Stomach (tissue), 4 donors: ENCODE measurements around the gene MYBPC3.

ENCODE experiments used
- EP300 ChIP-seq: sonication (generic); formaldehyde crosslinking; IDR thresholded peaks from one replicate; pipeline ENCODE4 v1.6.1; 2017; ENCODE audit warnings: antibody characterized with exemption
- POLR2A ChIP-seq, 4 donors: fragments of 450-650 bp; IDR thresholded peaks; one replicate each; pipeline ENCODE4 v1.6.1; 2016; ENCODE audit warnings: antibody characterized with exemption in 4 of 4, control low read depth in 2 of 4, mild to moderate bottlenecking in 1 of 4, moderate library complexity in 1 of 4
- TF ChIP-seq, protein P1 (sequence below), 7 experiments: fragments of 450-650 bp in 4 of 7; fragments of 200-600 bp in 3 of 7; sonication (generic) in 3 of 7; IDR thresholded peaks; one replicate each; pipeline ENCODE4 v1.5.1; 2016 to 2019; ENCODE audit warnings: antibody characterized with exemption in 7 of 7, control low read depth in 2 of 7, mild to moderate bottlenecking in 1 of 7

DNA sequence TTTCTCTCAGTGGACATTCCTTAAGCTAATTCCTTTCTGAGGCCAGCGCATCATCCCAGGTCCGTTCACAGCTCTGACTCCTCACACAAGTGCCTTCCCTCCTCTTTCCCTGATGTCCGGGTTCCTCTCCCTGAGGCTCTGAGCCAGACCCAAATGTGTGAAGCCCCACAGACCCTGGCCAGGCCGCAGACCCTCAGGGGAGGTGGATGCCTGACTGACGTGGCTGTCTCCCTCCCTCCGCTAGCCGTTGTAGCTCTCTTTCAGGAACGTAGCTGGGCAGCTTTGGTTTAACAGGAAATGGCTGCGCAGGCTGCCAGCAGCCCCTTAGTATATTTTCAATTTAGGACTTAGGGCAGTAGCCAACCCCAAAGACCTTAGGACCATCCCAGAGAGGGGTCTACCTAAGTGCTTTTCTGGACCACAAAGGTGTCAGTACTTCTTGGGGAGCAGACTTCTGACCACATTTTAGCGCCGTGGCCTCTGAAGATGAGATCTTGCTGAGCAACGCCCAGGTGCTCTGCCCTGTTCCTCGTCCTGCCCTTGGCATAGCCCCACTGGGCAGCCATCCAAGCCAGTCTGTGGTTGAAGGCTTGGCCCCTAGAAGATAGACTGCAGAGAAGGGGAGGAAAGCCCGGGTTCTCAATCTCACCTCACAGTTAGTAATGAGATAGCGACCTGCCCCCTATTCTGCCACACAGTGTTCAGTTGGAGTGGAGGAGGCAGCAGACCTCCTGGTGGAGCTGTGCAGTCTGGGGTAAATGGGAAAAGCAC is 27.0 kb downstream of the MYBPC3 start:
- TF ChIP-seq, protein P1, sequence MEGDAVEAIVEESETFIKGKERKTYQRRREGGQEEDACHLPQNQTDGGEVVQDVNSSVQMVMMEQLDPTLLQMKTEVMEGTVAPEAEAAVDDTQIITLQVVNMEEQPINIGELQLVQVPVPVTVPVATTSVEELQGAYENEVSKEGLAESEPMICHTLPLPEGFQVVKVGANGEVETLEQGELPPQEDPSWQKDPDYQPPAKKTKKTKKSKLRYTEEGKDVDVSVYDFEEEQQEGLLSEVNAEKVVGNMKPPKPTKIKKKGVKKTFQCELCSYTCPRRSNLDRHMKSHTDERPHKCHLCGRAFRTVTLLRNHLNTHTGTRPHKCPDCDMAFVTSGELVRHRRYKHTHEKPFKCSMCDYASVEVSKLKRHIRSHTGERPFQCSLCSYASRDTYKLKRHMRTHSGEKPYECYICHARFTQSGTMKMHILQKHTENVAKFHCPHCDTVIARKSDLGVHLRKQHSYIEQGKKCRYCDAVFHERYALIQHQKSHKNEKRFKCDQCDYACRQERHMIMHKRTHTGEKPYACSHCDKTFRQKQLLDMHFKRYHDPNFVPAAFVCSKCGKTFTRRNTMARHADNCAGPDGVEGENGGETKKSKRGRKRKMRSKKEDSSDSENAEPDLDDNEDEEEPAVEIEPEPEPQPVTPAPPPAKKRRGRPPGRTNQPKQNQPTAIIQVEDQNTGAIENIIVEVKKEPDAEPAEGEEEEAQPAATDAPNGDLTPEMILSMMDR (IDR thresholded peaks at IDR 0.05): no peak
- TF ChIP-seq POLR2A (IDR thresholded peaks at IDR 0.05) (no peak), EP300 (no peak)
